K562 (cell line): ENCODE results near the gene MSANTD1. TPM values are rescaled to one million over a fixed set of nuclear protein-coding genes. Genes with fewer than 3 reads are reported as not detected.

ENCODE experiments used
- ATAC-seq: fragments of 200-7000 bp; cut with Tn5 transposase; 3 replicates; pipeline ENCODE4 v1.9.1; 2020; ENCODE audit warnings: moderate library complexity
- BruUV-seq: library from RNA; stranded (reverse); fragments of 400-500 nt; replicated peaks from 2 replicates; lab custom pipeline; 2021; lab: Mats Ljungman, UMichigan
- CTCF ChIA-PET: fragments of 300-600 bp; formaldehyde crosslinking; extraction: SDS; loops from one replicate; lab custom pipeline; 2021; ENCODE audit warnings: low intra/inter-chr PET ratio; lab: Yijun Ruan, JAX
- POLR2A ChIA-PET: fragments of 300-600, 350-650 bp; sonication (Branson Sonifier 250); formaldehyde crosslinking; extraction: SDS; loops from one replicate; lab custom pipeline; 2021; ENCODE audit warnings: antibody characterized with exemption, inconsistent platforms; lab: Yijun Ruan, JAX
- DNase-seq, 4 experiments: peaks; one replicate each; pipeline versions ENCODE4 v3.0.0 to v3.0.0-alpha.2; 2011 to 2018; ENCODE audit warnings: low spot score in 3 of 4, mixed read lengths in 3 of 4; ENCODE audit errors: extremely low read depth in 1 of 4
- FAIRE-seq: peaks from 2 replicates; lab custom pipeline; 2011; peaks lifted over from hg19 to GRCh38; lab: Jason Lieb, UNC
- H2AFZ ChIP-seq: 2 replicates; pipeline ENCODE4 v1.6.0; 2011; ENCODE audit warnings: low read depth, low read length, control low read depth, inconsistent platforms
- H3K27ac ChIP-seq: fragments of 200-600 bp; 3 replicates; pipeline ENCODE4 v1.8.0; 2011; ENCODE audit warnings: low read depth, mild to moderate bottlenecking, control low read depth, inconsistent platforms, low read length, moderate library complexity, mixed read lengths; ENCODE audit errors: extremely low read depth
- H3K27me3 ChIP-seq, 2 experiments: fragments of 300-600 bp in 1 of 2; 2 replicates in 1 of 2; 3 replicates in 1 of 2; pipeline versions ENCODE4 v1.6.0 to v1.8.0; 2011; ENCODE audit warnings: inconsistent platforms in 2 of 2, low read length in 2 of 2, mild to moderate bottlenecking in 1 of 2, mixed read lengths in 1 of 2, moderate library complexity in 1 of 2; ENCODE audit not compliant: control insufficient read depth in 2 of 2, insufficient read depth in 2 of 2
- H3K36me3 ChIP-seq: fragments of 300-600 bp; 3 replicates; pipeline ENCODE4 v1.8.0; 2011; ENCODE audit warnings: mild to moderate bottlenecking, low read length, inconsistent platforms; ENCODE audit not compliant: control insufficient read depth, insufficient read depth
- H3K4me1 ChIP-seq, 2 experiments: fragments of 200-600 bp in 1 of 2; replicated peaks in 1 of 2; 2 replicates in 1 of 2; 3 replicates in 1 of 2; pipeline versions ENCODE4 v1.5.1 to v1.8.0; 2011; ENCODE audit warnings: inconsistent platforms in 2 of 2, low read length in 2 of 2, mild to moderate bottlenecking in 1 of 2, mixed read lengths in 1 of 2, moderate library complexity in 1 of 2; ENCODE audit not compliant: control insufficient read depth in 2 of 2, insufficient read depth in 2 of 2
- H3K4me2 ChIP-seq: 2 replicates; pipeline ENCODE4 v1.6.1; 2011; ENCODE audit warnings: low read length, control low read depth, inconsistent platforms, mixed read lengths; ENCODE audit not compliant: insufficient read depth
- H3K4me3 ChIP-seq: fragments of 200-600 bp; sonication (generic), shearing (Covaris generic); 2 replicates; pipeline ENCODE4 v1.5.1; 2016; ENCODE audit warnings: control low read depth, inconsistent platforms
- H3K79me2 ChIP-seq: fragments of 200-600 bp; 3 replicates; pipeline ENCODE4 v1.8.0; 2011; ENCODE audit warnings: low read length, inconsistent platforms; ENCODE audit not compliant: control insufficient read depth, insufficient read depth
- H3K9ac ChIP-seq, 2 experiments: 2 replicates each; pipeline versions ENCODE4 v1.6.0 to v1.6.1; 2011; ENCODE audit warnings: low read depth in 2 of 2, low read length in 2 of 2, control low read depth in 1 of 2, inconsistent platforms in 1 of 2, mild to moderate bottlenecking in 1 of 2, mixed read lengths in 1 of 2; ENCODE audit not compliant: insufficient read depth in 1 of 2
- H3K9me1 ChIP-seq: one replicate; pipeline ENCODE4 v1.6.0; 2011; ENCODE audit warnings: inconsistent platforms, mild to moderate bottlenecking, low read length, moderate library complexity; ENCODE audit not compliant: control insufficient read depth, insufficient read depth
- H3K9me3 ChIP-seq: replicated peaks from 2 replicates; pipeline ENCODE4 v1.5.1; 2011; ENCODE audit warnings: low read depth, low read length, inconsistent platforms; ENCODE audit not compliant: control insufficient read depth, insufficient read depth
- H4K20me1 ChIP-seq: replicated peaks from 2 replicates; pipeline ENCODE4 v1.6.1; 2011; ENCODE audit warnings: low read length, inconsistent platforms, mixed read lengths; ENCODE audit not compliant: control insufficient read depth, insufficient read depth
- E2F1 ChIP-seq: sonication (generic); formaldehyde crosslinking; IDR thresholded peaks from 2 replicates; pipeline ENCODE4 v1.8.1; 2023; ENCODE audit warnings: mild to moderate bottlenecking, missing genetic modification reagents, moderate library complexity
- FOXM1 ChIP-seq, 2 experiments: fragments of 450-650 bp in 1 of 2; sonication (generic) in 1 of 2; formaldehyde crosslinking in 1 of 2; IDR thresholded peaks; 2 replicates each; pipeline versions ENCODE4 v1.6.1 to v1.9.0; 2017 to 2022; ENCODE audit warnings: low read depth in 2 of 2, mild to moderate bottlenecking in 2 of 2, missing genetic modification reagents in 1 of 2, moderate library complexity in 1 of 2
- MCM5 ChIP-seq: fragments of 450-650 bp; IDR thresholded peaks from 2 replicates; pipeline ENCODE4 v1.6.1; 2016; ENCODE audit warnings: low read depth
- MLX ChIP-seq, 2 experiments: fragments of 450-650 bp in 1 of 2; sonication (generic) in 1 of 2; formaldehyde crosslinking; conservative IDR thresholded peaks; 2 replicates each; pipeline versions ENCODE4 v1.4.0 to v1.8.1; 2020 to 2022; ENCODE audit warnings: mild to moderate bottlenecking in 1 of 2, missing genetic modification reagents in 1 of 2
- MXD1 ChIP-seq: fragments of 250-450 bp; sonication (Bioruptor Pico); IDR thresholded peaks from 2 replicates; pipeline ENCODE4 v1.8.0; 2021; ENCODE audit warnings: borderline replicate concordance, mild to moderate bottlenecking, moderate library complexity; ENCODE audit not compliant: poor library complexity, severe bottlenecking
- PCBP2 ChIP-seq: fragments of 200-400 bp; formaldehyde crosslinking; IDR thresholded peaks from 2 replicates; pipeline ENCODE4 v1.6.1; 2018; ENCODE audit warnings: low read length, low read depth, mild to moderate bottlenecking, moderate library complexity; ENCODE audit not compliant: poor library complexity, severe bottlenecking
- PHF20 ChIP-seq: fragments of 450-650 bp; IDR thresholded peaks from 2 replicates; pipeline ENCODE4 v1.6.1; 2018; ENCODE audit not compliant: partially characterized antibody
- RUNX1 ChIP-seq: sonication (generic); IDR thresholded peaks from 2 replicates; pipeline ENCODE4 v1.6.1; 2016; ENCODE audit warnings: antibody characterized with exemption, low read depth
- SAFB ChIP-seq: fragments of 200-400 bp; formaldehyde crosslinking; IDR thresholded peaks from 2 replicates; pipeline ENCODE4 v1.6.1; 2017; ENCODE audit warnings: low read depth, low read length, borderline replicate concordance
- SP2 ChIP-seq: IDR thresholded peaks from 2 replicates; pipeline ENCODE4 v1.6.1; 2011; ENCODE audit warnings: mild to moderate bottlenecking, low read depth, low read length, moderate library complexity; ENCODE audit not compliant: poor library complexity, severe bottlenecking; ENCODE audit errors: extremely low read depth
- THRA ChIP-seq: fragments of 450-650 bp; IDR thresholded peaks from 2 replicates; pipeline ENCODE4 v1.6.1; 2017; ENCODE audit warnings: mild to moderate bottlenecking, moderate library complexity
- ZBTB1 ChIP-seq: sonication (generic); formaldehyde crosslinking; IDR thresholded peaks from 2 replicates; pipeline ENCODE4 v1.8.1; 2023; ENCODE audit warnings: missing genetic modification reagents, low read depth, mild to moderate bottlenecking, borderline replicate concordance
- ZFP36 ChIP-seq: fragments of 150-350 bp; IDR thresholded peaks from 2 replicates; pipeline ENCODE4 v1.6.1; 2018; ENCODE audit warnings: low read length, low read depth; ENCODE audit not compliant: partially characterized antibody
- ZKSCAN3 ChIP-seq: fragments of 250-450 bp; sonication (Bioruptor Pico); IDR thresholded peaks from 2 replicates; pipeline ENCODE4 v1.4.0; 2020
- ZNF316 ChIP-seq: fragments of 450-650 bp; IDR thresholded peaks from 2 replicates; pipeline ENCODE4 v1.6.1; 2016
- ZNF586 ChIP-seq: fragments of 450-650 bp; formaldehyde crosslinking; conservative IDR thresholded peaks from 2 replicates; pipeline ENCODE4 v1.4.0; 2020; ENCODE audit warnings: mild to moderate bottlenecking, moderate library complexity
- WGBS: fragments of 100-300 bp; shearing (Covaris generic); methylation state at CpG from one replicate; pipeline ENCODE4 v1.1.6; 2016; ENCODE audit warnings: low coverage, mixed read lengths; ENCODE audit not compliant: insufficient coverage; ENCODE audit errors: missing lambda C conversion rate; 5-methylcytosine and 5-hydroxymethylcytosine counted together
- in situ Hi-C: fragments of 300-500 bp; cut with MboI; formaldehyde crosslinking; loops from 4 replicates; pipeline ENCODE4 v1.15.0; 2018; ENCODE audit warnings: inconsistent platforms, mixed read lengths
- intact Hi-C: fragments of 100-400 bp; cut with micrococcal nuclease; formaldehyde crosslinking; loops from 2 replicates; pipeline ENCODE4 v1.14.2; 2022
- polyA plus RNA-seq, 8 experiments: library from polyadenylated mRNA; depleted of rRNA in 4 of 8; stranded (reverse) in 5 of 8; unstranded in 3 of 8; fragments of >200 nt; fragmentation: Nextera tagmentation in 2 of 8; fragmentation: Illumina TruSeq in 1 of 8; extraction: Ambion mirVana in 2 of 8; extraction: Trizol in 1 of 8; gene quantifications; 2 replicates each; pipeline versions ENCODE4 v1.2.1 to v1.2.3, GENCODE V29; 2011 to 2014; ENCODE audit warnings: inconsistent platforms in 1 of 8, missing spikeins in 1 of 8
- total RNA-seq, 7 experiments: library from RNA; depleted of rRNA in 6 of 7; stranded (reverse); fragments of >200 nt in 6 of 7; fragmentation: Illumina TruSeq in 2 of 7; extraction: Trizol in 2 of 7; gene quantifications; 2 replicates each; pipeline versions ENCODE4 v1.2.1 to v1.2.3, GENCODE V29; 2011 to 2021; ENCODE audit warnings: low replicate concordance in 1 of 7
- TF ChIP-seq, protein P1 (sequence below): fragments of 250-450 bp; sonication (Bioruptor Pico); IDR thresholded peaks from 2 replicates; pipeline ENCODE4 v1.8.0; 2022; ENCODE audit warnings: moderate library complexity, mild to moderate bottlenecking, inconsistent platforms

The MSANTD1 gene
- total and polyA plus RNA-seq, 9 of the 15 experiments (the other 6 are each of a cell fraction or from before 2014, with no cell fraction given): 0.04 to 0.09 (median 0.07) TPM; not detected in 6

- in situ Hi-C loops: no loop called here
- H3K79me2 ChIP-seq: no peaks in the 10 kb centered on the region
- TF ChIP-seq PHF20 (no peak), MLX (CRISPR knock-in tag; conservative IDR thresholded peaks at IDR 0.05) (no peak), SAFB (no peak), PCBP2 (no peak), ZFP36 (no peak), ZNF316 (no peak), RUNX1 (no peak), THRA (no peak), E2F1 (CRISPR knock-in tag) (no peak), ZKSCAN3 (no peak), ZBTB1 (CRISPR knock-in tag) (no peak), SP2 (no peak), MXD1 (no peak), ZNF586 (CRISPR knock-in tag) (no peak), FOXM1 (IDR thresholded peaks at IDR 0.05; ENCODE audit: low read depth) (no peak), FOXM1 (CRISPR knock-in tag; IDR thresholded peaks at IDR 0.05; ENCODE audit: low read depth) (no peak), MCM5 (no peak)
- TF ChIP-seq, protein P1, sequence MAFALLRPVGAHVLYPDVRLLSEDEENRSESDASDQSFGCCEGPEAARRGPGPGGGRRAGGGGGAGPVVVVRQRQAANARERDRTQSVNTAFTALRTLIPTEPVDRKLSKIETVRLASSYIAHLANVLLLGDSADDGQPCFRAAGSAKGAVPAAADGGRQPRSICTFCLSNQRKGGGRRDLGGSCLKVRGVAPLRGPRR (CRISPR knock-in tag): no peak
Observed at GRCh38 chr4:3227878-3228675, 20.9 kb upstream of the MSANTD1 start.

More at GRCh38 chr4:3227878-3228675, 20.9 kb upstream of the MSANTD1 start:
- no peak overlapping the region for H3K4me2 ChIP-seq
- ATAC-seq (no peak), DNase-seq (no peak), FAIRE-seq (no peak)
- H3K9ac ChIP-seq: no peak overlapping the region
- ChIA-PET CTCF (no interaction called here), POLR2A (interaction anchor here (0.8 to 1.1 kb wide), 2 partner anchors 10 to 15 kb away, joined by 3 to 4 read pairs; no protein-coding TSS in a partner anchor)
- 89% methylated on average over 20 of the region's 23 CpGs for WGBS
- H2AFZ ChIP-seq: no peak overlapping the region
- peaks cover 64% of the 10 kb centered on the region for H3K36me3 ChIP-seq
- peaks cover 0 to 10% of the 10 kb centered on the region in 2 experiments; a peak in 1 of 5 replicates for H3K4me1 ChIP-seq
- H3K9me1 ChIP-seq: peaks cover 2% of the 10 kb centered on the region
- no peaks in the 10 kb centered on the region for H3K9me3 ChIP-seq
- H3K4me3 ChIP-seq: no peak overlapping the region
- no peaks in the 10 kb centered on the region for H3K27me3 ChIP-seq
- intact Hi-C loops: no loop called here
- no peaks in the 10 kb centered on the region for H4K20me1 ChIP-seq
- no TSS peak for BruUV-seq
- no peak overlapping the region for H3K27ac ChIP-seq
